AG09319 (cell line): ENCODE data around the gene LUC7L3.

Experiments
- DNase-seq: peaks from one replicate; pipeline ENCODE4 v3.0.0-alpha.2; 2010; ENCODE audit warnings: low read depth; ENCODE audit errors: extremely low read depth
- TF ChIP-seq, protein P1 (sequence below): IDR thresholded peaks from 2 replicates; pipeline ENCODE4 v1.5.1; 2011; ENCODE audit warnings: low read depth, mild to moderate bottlenecking, inconsistent platforms, low read length, moderate library complexity

LUC7L3 gene

GRCh38 chr17:50687200-50688066, 32.0 kb upstream of the LUC7L3 start:
- TF ChIP-seq, protein P1, sequence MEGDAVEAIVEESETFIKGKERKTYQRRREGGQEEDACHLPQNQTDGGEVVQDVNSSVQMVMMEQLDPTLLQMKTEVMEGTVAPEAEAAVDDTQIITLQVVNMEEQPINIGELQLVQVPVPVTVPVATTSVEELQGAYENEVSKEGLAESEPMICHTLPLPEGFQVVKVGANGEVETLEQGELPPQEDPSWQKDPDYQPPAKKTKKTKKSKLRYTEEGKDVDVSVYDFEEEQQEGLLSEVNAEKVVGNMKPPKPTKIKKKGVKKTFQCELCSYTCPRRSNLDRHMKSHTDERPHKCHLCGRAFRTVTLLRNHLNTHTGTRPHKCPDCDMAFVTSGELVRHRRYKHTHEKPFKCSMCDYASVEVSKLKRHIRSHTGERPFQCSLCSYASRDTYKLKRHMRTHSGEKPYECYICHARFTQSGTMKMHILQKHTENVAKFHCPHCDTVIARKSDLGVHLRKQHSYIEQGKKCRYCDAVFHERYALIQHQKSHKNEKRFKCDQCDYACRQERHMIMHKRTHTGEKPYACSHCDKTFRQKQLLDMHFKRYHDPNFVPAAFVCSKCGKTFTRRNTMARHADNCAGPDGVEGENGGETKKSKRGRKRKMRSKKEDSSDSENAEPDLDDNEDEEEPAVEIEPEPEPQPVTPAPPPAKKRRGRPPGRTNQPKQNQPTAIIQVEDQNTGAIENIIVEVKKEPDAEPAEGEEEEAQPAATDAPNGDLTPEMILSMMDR: no peak
- no peak for DNase-seq

DNA sequence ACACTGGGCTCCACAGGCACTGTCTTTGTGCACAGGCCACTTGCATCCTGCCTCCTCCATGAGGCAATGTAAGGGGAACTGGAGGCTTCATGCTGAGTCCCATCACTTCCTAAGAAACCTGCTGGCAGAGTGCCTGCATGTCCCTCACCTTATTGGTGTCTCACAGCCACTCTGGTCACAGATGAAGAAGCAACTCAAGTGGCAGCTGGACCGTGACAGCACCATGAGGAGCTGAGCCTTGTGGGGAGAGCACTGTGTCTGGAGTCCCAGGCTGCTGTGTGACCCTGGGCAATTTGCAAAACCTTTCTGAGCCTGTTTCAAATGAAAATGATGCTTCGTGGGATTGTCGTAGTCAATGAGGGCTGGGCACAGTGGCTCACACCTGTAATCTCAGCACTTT, 31.2 kb upstream of the LUC7L3 start:
- no peak for DNase-seq
- TF ChIP-seq, protein P1: no peak

DNA sequence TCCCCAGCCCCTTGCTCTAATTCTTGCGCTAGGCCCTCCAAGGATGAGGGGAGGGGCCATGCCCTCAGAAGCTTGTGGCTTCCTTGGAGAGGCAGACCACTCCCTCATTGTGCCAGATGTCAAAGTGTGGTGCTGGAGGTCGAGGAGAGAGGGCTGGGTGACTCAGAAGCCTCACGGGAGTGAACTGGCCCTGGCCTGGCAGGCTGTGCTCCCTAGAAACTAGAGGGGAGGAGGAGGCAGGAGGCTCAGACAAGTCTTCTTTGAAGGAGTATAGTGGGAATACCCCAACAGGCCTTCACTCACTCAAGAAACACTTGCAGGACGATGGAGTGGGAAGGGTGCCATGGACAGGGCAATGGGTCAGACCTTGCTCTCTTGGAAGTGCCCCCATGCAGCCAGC, 30.2 kb upstream of the LUC7L3 start:
- no peak for DNase-seq
- TF ChIP-seq, protein P1: no peak

DNA sequence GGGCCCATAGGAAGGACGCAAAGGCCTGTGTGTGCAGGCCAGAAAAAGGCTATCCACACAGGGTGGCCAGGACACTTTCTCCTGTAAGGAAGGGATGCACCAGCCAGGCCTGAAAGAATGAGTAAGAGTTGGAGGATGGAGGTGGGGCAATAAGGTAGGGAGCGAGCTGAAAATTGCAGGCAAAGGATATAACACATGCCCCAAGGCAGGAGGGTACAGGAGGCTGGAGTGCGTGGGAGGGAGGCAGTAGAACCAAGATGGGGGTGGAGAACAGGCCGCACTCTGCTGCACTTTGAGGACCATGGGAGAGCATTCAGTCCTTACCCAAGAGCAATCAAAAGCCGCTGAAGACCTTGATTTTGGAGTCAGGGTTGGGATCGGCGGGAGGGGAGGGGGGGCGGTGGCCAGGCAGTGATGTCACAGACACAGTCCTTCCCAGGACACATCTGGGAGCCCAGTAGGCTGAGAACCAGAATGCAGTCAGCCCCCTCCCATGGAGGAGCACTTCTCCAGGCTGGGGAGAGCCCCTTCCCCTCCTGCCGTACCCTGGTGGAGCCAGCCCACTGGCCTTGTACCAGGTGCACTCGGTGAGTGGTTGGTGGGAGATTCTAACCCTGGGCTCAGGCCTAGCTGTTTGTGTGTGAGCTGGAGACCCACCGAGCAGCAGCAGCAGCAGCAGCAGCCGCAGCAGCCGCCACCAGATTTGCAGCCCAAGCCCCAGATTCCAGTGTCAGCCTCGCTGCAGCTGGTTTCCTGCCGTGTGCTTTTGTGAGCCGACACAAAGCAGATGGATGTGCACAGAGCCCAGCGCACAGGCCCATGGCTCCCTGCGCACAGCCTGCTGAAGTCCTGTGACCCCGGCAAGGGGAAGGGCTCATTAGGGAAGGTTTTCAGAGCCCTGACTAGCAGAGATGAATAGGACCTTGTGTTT, 29.2 kb upstream of the LUC7L3 start:
- no peak for DNase-seq
- TF ChIP-seq, protein P1: no peak

- TF ChIP-seq, protein P1: no peak
- DNase-seq: no peak
Measured at GRCh38 chr17:50690887-50691549, 28.4 kb upstream of the LUC7L3 start.

- TF ChIP-seq, protein P1: no peak
- no peak for DNase-seq
Measured at GRCh38 chr17:50691550-50692447, 27.6 kb upstream of the LUC7L3 start.
